ENCODE results near the gene HDAC11. TPM values are rescaled to one million over a fixed set of nuclear protein-coding genes. Genes with fewer than 3 reads are reported as not detected.

HDAC11 gene
- total and polyA plus RNA-seq, 10 of the 15 experiments (the other 5 are each of a cell fraction or from before 2014, with no cell fraction given): 0.04 to 0.76 (median 0.22) TPM; not detected in 1

DNA sequence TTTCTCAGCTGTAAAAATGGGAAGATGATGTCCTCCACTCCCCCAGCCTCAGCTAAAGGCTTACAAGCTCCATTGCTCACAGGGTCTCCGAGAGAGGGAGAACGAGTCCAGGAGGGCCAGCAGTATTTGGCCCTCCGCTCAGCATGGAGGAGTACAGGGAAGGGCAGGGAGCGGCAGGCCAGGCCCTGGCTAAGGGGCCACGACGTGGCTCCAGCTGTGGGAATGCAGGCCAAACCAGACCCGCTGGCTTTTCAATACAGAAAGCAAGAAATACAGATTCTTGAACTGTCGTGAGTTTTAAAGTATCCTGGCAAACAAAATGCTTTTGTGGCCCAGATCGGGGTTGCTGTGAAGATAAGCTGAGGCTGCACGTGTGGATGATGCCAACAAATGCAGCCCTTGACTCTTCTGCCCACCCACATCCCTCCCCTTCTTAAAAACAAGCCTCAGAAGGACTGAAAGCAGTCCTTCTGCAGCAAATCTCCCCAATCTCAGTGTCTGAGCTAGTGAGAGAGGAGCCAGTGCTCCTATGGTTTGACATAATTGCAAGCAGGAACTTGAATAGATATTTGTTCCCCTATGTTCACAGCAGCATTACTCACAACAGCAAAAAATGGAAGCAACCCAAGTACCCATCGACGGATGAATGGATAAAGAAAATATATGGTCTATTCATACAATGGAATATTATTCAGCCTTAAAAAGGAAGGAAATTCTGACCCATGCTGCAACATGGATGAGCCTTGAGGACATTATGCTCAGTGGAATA is 50.3 kb downstream of the HDAC11 start:
- intact Hi-C loops (cut with micrococcal nuclease; ENCODE audit: unreplicated experiment): no loop called here
- in situ Hi-C loops (cut with MboI): no loop called here
- ChIA-PET CTCF (no interaction called here), SMC1A (ENCODE audit: uncharacterized antibody, unreplicated experiment) (no interaction called here), RAD21 (ENCODE audit: unreplicated experiment) (no interaction called here), POLR2A (no interaction called here)
- no peak overlapping the region for H3K4me2 ChIP-seq (ENCODE audit: control insufficient read depth, insufficient read depth)
- H3K9me3 ChIP-seq (replicated peaks; ENCODE audit: control insufficient read depth, insufficient read depth, low read length): no peaks in the 10 kb centered on the region; the same call in 2 of the 3 replicates
- no peaks in the 10 kb centered on the region for H3K79me2 ChIP-seq (ENCODE audit: control insufficient read depth, insufficient read depth, low read length)
- no peak overlapping the region for H3K27ac ChIP-seq (ENCODE audit: control insufficient read depth, insufficient read depth)
- WGBS (ENCODE audit: insufficient coverage, insufficient replicate concordance, low lambda C conversion rate, missing lambda C conversion rate): 19% methylated on average over 12 of the region's 12 CpGs
- FAIRE-seq (no peak), ATAC-seq (no peak), DNase-seq (ENCODE audit: low read depth, low spot score) (no peak)
- H4K20me1 ChIP-seq (ENCODE audit: control insufficient read depth, insufficient read depth): no peaks in the 10 kb centered on the region
- no peak overlapping the region for H2AFZ ChIP-seq (ENCODE audit: control insufficient read depth, low read depth, low read length)
- peaks cover 1 to 6% of the 10 kb centered on the region in 2 experiments; a peak in 3 of 4 replicates for H3K27me3 ChIP-seq (replicated peaks in 1 of 2; ENCODE audit: control insufficient read depth in 2 of 2, insufficient read depth in 2 of 2, low read length in 1 of 2)
- no peak overlapping the region for H3K9ac ChIP-seq (ENCODE audit: control insufficient read depth, insufficient read depth, low read length)
- H3K4me3 ChIP-seq: no peak overlapping the region
- H3K4me1 ChIP-seq (ENCODE audit: control insufficient read depth, insufficient read depth, low read length): no peaks in the 10 kb centered on the region
- no TSS peak for BruUV-seq (replicated peaks)
- H3K36me3 ChIP-seq (ENCODE audit: control insufficient read depth in 2 of 2, insufficient read depth in 2 of 2, low read length in 1 of 2): no peaks in the 10 kb centered on the region
- TF ChIP-seq KLF5 (IDR thresholded peaks at IDR 0.05; ENCODE audit: partially characterized antibody) (no peak), RELA (IDR thresholded peaks at IDR 0.05; ENCODE audit: borderline replicate concordance, partially characterized antibody) (no peak), POLR2A (IDR thresholded peaks at IDR 0.05; ENCODE audit: low read depth, low read length) (no peak), ETV6 (conservative IDR thresholded peaks at IDR 0.05 in 1 of 2, IDR thresholded peaks at IDR 0.05 in 1 of 2; ENCODE audit: borderline replicate concordance in 1 of 2, low read depth in 1 of 2) (no peak), ATF3 (IDR thresholded peaks at IDR 0.05; ENCODE audit: borderline replicate concordance, extremely low read depth, low read depth, low read length) (no peak), ATF7 (IDR thresholded peaks at IDR 0.05; ENCODE audit: low read depth) (no peak), NR2F1 (conservative IDR thresholded peaks at IDR 0.05) (no peak), SRF (IDR thresholded peaks at IDR 0.05; ENCODE audit: low read depth in 2 of 2, low read length in 2 of 2) (no peak), ZNF384 (IDR thresholded peaks at IDR 0.05; ENCODE audit: borderline replicate concordance, low read depth, low read length) (no peak), BRCA1 (IDR thresholded peaks at IDR 0.05; ENCODE audit: low read depth, low read length) (no peak), SMC3 (IDR thresholded peaks at IDR 0.05; ENCODE audit: borderline replicate concordance, low read length) (no peak), PML (IDR thresholded peaks at IDR 0.05; ENCODE audit: low read length) (no peak), MTA2 (IDR thresholded peaks at IDR 0.05; ENCODE audit: low read depth) (no peak), MYB (IDR thresholded peaks at IDR 0.05; ENCODE audit: borderline replicate concordance, low read depth, low read length) (no peak), NFIC (IDR thresholded peaks at IDR 0.05; ENCODE audit: low read depth, low read length) (no peak), SPI1 (IDR thresholded peaks at IDR 0.05; ENCODE audit: borderline replicate concordance, insufficient read depth, low read depth, low read length) (no peak)
- TF ChIP-seq, protein P1, sequence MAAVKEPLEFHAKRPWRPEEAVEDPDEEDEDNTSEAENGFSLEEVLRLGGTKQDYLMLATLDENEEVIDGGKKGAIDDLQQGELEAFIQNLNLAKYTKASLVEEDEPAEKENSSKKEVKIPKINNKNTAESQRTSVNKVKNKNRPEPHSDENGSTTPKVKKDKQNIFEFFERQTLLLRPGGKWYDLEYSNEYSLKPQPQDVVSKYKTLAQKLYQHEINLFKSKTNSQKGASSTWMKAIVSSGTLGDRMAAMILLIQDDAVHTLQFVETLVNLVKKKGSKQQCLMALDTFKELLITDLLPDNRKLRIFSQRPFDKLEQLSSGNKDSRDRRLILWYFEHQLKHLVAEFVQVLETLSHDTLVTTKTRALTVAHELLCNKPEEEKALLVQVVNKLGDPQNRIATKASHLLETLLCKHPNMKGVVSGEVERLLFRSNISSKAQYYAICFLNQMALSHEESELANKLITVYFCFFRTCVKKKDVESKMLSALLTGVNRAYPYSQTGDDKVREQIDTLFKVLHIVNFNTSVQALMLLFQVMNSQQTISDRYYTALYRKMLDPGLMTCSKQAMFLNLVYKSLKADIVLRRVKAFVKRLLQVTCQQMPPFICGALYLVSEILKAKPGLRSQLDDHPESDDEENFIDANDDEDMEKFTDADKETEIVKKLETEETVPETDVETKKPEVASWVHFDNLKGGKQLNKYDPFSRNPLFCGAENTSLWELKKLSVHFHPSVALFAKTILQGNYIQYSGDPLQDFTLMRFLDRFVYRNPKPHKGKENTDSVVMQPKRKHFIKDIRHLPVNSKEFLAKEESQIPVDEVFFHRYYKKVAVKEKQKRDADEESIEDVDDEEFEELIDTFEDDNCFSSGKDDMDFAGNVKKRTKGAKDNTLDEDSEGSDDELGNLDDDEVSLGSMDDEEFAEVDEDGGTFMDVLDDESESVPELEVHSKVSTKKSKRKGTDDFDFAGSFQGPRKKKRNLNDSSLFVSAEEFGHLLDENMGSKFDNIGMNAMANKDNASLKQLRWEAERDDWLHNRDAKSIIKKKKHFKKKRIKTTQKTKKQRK (IDR thresholded peaks at IDR 0.05; ENCODE audit: low read depth, low read length): no peak
